OCI-LY7 (cell line): ENCODE results near the gene TBCCD1. TPM values are rescaled to one million over a fixed set of nuclear protein-coding genes. Genes with fewer than 3 reads are reported as not detected.
A peak's percentile ranks its signal among the peaks of the same experiment; 100 is the strongest.
"Not testable (repeated sequence)": the region's sequence is repeated elsewhere in the genome, so short reads cannot be mapped to it uniquely, and the experiment has no call there.

Experiments used
- BruUV-seq: library from RNA; stranded (reverse); fragments of 400-500 nt; replicated peaks from 2 replicates; lab custom pipeline; 2021; lab: Mats Ljungman, UMichigan
- CTCF ChIA-PET: fragments of 300-600 bp; sonication (Branson Sonifier 250); formaldehyde crosslinking; loops from one replicate; lab custom pipeline; 2022; ENCODE audit warnings: antibody characterized with exemption; ENCODE audit not compliant: unreplicated experiment; lab: Charles Lee
- POLR2A ChIA-PET: fragments of 300-600 bp; sonication (Branson Sonifier 250); formaldehyde crosslinking; loops from one replicate; lab custom pipeline; 2022; ENCODE audit warnings: antibody characterized with exemption; lab: Charles Lee
- DNase-seq: peaks from one replicate; pipeline ENCODE4 v3.0.0-alpha.2; 2015; ENCODE audit warnings: low spot score
- H2AFZ ChIP-seq: fragments of 200-600 bp; sonication (generic), shearing (Covaris generic); 2 replicates; pipeline ENCODE4 v1.6.1; 2014; ENCODE audit warnings: mild to moderate bottlenecking, antibody characterized with exemption, low read length, moderate library complexity
- H3K27ac ChIP-seq: fragments of 200-600 bp; sonication (generic); 2 replicates; pipeline ENCODE4 v1.5.1; 2014; ENCODE audit warnings: mixed run types, low read depth, mild to moderate bottlenecking, moderate library complexity, low read length, inconsistent platforms; ENCODE audit not compliant: poor library complexity, severe bottlenecking
- H3K36me3 ChIP-seq: fragments of 200-600 bp; sonication (generic); 2 replicates; pipeline ENCODE4 v1.6.1; 2014; ENCODE audit warnings: mild to moderate bottlenecking, antibody characterized with exemption, low read length, moderate library complexity, mixed read lengths; ENCODE audit not compliant: insufficient read depth
- H3K4me1 ChIP-seq: fragments of 200-600 bp; sonication (generic); 2 replicates; pipeline ENCODE4 v1.5.1; 2014; ENCODE audit warnings: mild to moderate bottlenecking, low read length; ENCODE audit not compliant: insufficient read depth, poor library complexity, severe bottlenecking
- H3K4me2 ChIP-seq: fragments of 200-600 bp; sonication (generic); 2 replicates; pipeline ENCODE4 v1.6.1; 2014; ENCODE audit warnings: mild to moderate bottlenecking, low read length
- H3K4me3 ChIP-seq: fragments of 200-600 bp; sonication (generic); 2 replicates; pipeline ENCODE4 v1.5.1; 2014; ENCODE audit warnings: mild to moderate bottlenecking, low read depth, low read length; ENCODE audit not compliant: poor library complexity, severe bottlenecking
- H3K79me2 ChIP-seq: fragments of 200-600 bp; sonication (generic); 2 replicates; pipeline ENCODE4 v1.6.1; 2016; ENCODE audit warnings: low read depth, mild to moderate bottlenecking, low read length, moderate library complexity, mixed read lengths; ENCODE audit not compliant: insufficient read depth
- H3K9me2 ChIP-seq: fragments of 200-600 bp; sonication (generic); 2 replicates; pipeline ENCODE4 v1.6.1; 2016; ENCODE audit warnings: mild to moderate bottlenecking, low read length, mixed read lengths; ENCODE audit not compliant: insufficient read depth
- H3K9me3 ChIP-seq: fragments of 200-600 bp; sonication (generic); 2 replicates; pipeline ENCODE4 v1.6.1; 2014; ENCODE audit warnings: mild to moderate bottlenecking, mixed run types, low read length, mixed read lengths
- H4K20me1 ChIP-seq: fragments of 200-600 bp; sonication (generic); 2 replicates; pipeline ENCODE4 v1.6.1; 2014; ENCODE audit warnings: mild to moderate bottlenecking, antibody characterized with exemption, low read length, moderate library complexity, mixed read lengths; ENCODE audit not compliant: insufficient read depth
- EZH2phosphoT487 ChIP-seq: fragments of 200-600 bp; sonication (generic); IDR thresholded peaks from 2 replicates; pipeline ENCODE4 v1.6.1; 2018; ENCODE audit warnings: low read depth, borderline replicate concordance, mild to moderate bottlenecking, mixed run types, antibody characterized with exemption, low read length, moderate library complexity, mixed read lengths
- intact Hi-C: fragments of 100-400 bp; cut with micrococcal nuclease; formaldehyde crosslinking; loops from one replicate; pipeline ENCODE4 v1.10.0; 2022; ENCODE audit not compliant: unreplicated experiment
- total RNA-seq, 2 experiments: library from RNA; depleted of rRNA in 1 of 2; stranded (reverse); fragments of >200 nt in 1 of 2; shearing (Covaris generic) in 1 of 2; gene quantifications; 2 replicates each; pipeline ENCODE4 v1.2.3, GENCODE V29; 2014 to 2022
- TF ChIP-seq, protein P1 (sequence below): fragments of 200-600 bp; sonication (generic); conservative IDR thresholded peaks from 2 replicates; pipeline ENCODE4 v1.5.1; 2014; ENCODE audit warnings: mild to moderate bottlenecking, antibody characterized with exemption, low read length, moderate library complexity, mixed read lengths

TBCCD1 gene
- total RNA-seq, 2 experiments from 2014 or later = 21.9 to 27.0 TPM

DNA sequence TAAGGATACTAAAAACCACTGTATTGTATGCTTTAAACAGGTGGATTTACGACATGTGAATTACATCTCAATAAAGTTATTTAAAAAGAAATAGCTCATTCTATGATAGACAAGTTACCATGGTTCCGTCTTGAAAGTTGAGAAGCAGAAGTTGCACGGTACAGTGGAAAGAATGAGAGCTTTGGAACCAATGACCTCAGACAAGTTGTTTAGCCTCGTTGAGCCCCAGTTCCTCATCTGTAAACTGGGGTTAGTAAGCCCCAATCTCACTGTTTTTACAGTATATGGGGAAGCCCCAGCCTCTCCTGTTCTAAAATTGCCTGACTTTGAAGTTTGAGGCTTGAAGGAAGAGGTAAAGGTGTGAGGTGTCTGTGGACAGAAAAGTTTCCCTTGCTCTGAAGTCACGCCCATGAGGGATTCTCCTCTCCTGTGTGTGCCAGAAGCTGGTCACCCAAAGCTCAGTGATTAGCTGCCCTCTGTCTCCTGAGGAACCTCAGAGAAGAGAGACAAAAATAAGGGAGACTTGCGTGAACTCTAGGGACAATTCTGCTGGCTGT lies 32.9 kb downstream of the TBCCD1 start:
- DNase-seq = peak; percentile 81
- H4K20me1 ChIP-seq = no peaks in the 10 kb centered on the region
- H3K36me3 ChIP-seq = no peaks in the 10 kb centered on the region
- no peak for TF ChIP-seq EZH2phosphoT487
- ChIA-PET CTCF (interaction anchor here (0.6 to 1.3 kb wide), 4 partner anchors 17 to 310 kb away, joined by 3 to 5 read pairs (median 4); partner anchors contain the start of gene TBCCD1), POLR2A (interaction anchor here (0.7 to 4.7 kb wide), 13 partner anchors 7 to 526 kb away, joined by 3 to 38 read pairs (median 4); partner anchors contain the start of genes DNAJB11, EIF4A2 and TBCCD1)
- BruUV-seq = no TSS peak
- H3K9me2 ChIP-seq = no peaks in the 10 kb centered on the region
- H3K79me2 ChIP-seq = no peaks in the 10 kb centered on the region
- H3K9me3 ChIP-seq = no peaks in the 10 kb centered on the region
- peak overlapping the region; percentile 64 for H3K4me2 ChIP-seq
- peak overlapping the region; percentile 95 for H2AFZ ChIP-seq
- peaks cover 58% of the 10 kb centered on the region for H3K4me1 ChIP-seq
- intact Hi-C loops = loop anchor here (5.0 to 10.0 kb wide), 2 partner anchors 379 to 597 kb away; partner anchors contain the start of gene TRA2B
- peak overlapping the region; percentile 20 for H3K4me3 ChIP-seq
- H3K27ac ChIP-seq = peak overlapping the region; percentile 76

DNA sequence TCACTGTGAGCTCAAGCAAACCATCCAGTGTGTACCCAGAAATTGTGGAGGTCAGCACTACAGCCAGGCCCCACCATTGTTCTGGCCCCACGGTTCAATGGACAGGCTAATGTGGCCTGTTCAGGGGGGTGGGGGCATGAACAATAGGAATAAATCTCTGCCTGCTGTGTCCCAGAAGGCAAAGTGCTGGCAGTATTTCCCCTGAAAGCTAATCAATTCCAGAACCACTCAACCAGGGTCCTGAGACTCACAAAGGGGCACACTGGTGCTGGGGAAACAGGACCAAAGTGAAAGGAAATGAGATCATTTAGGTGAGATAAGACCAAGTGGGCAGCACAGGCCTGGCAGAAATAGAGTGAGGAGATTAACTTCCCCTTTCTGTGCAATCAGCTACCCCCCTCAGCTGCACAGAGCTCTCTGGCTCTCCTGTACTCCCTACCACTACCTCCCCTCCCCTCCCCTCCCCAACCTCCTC lies 34.5 kb downstream of the TBCCD1 start:
- DNase-seq = peak; percentile 87
- POLR2A ChIA-PET = interaction anchor here (0.6 to 4.7 kb wide), 8 partner anchors 14 to 589 kb away, joined by 3 to 38 read pairs (median 4); partner anchors contain the start of genes DNAJB11 and TBCCD1

DNA sequence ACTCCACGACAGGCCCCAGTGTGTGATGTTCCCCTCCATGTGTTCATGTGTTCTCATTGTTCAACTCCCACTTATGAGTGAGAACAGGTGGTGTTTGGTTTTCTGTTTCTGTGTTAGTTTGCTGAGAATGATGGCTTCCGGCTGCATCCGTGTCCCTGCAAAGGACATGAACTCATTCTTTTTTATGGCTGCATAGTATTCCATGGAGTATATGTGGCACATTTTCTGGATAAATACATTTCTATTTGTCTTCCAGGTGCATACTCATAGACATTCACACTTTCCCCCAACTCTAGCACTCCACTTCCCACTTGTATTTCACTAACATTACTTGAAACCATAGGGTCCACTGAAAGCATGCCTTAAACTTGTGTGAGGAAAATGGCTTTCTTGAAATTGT lies 35.4 kb downstream of the TBCCD1 start:
- peaks cover 63% of the 10 kb centered on the region for H3K4me1 ChIP-seq
- intact Hi-C loops = loop anchor here (5.0 to 10.0 kb wide), 2 partner anchors 377 to 594 kb away; partner anchors contain the start of gene TRA2B

More for the DNA sequence above, 34.5 kb downstream of the TBCCD1 start:
- H3K36me3 ChIP-seq = no peaks in the 10 kb centered on the region; the same call in 1 of the 2 replicates
- H4K20me1 ChIP-seq = no peaks in the 10 kb centered on the region
- no peak for TF ChIP-seq EZH2phosphoT487
- TF ChIP-seq, protein P1, sequence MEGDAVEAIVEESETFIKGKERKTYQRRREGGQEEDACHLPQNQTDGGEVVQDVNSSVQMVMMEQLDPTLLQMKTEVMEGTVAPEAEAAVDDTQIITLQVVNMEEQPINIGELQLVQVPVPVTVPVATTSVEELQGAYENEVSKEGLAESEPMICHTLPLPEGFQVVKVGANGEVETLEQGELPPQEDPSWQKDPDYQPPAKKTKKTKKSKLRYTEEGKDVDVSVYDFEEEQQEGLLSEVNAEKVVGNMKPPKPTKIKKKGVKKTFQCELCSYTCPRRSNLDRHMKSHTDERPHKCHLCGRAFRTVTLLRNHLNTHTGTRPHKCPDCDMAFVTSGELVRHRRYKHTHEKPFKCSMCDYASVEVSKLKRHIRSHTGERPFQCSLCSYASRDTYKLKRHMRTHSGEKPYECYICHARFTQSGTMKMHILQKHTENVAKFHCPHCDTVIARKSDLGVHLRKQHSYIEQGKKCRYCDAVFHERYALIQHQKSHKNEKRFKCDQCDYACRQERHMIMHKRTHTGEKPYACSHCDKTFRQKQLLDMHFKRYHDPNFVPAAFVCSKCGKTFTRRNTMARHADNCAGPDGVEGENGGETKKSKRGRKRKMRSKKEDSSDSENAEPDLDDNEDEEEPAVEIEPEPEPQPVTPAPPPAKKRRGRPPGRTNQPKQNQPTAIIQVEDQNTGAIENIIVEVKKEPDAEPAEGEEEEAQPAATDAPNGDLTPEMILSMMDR = no peak
- BruUV-seq = no TSS peak
- peak overlapping the region; percentile 74; the same call in 1 of the 2 replicates for H2AFZ ChIP-seq
- peak overlapping the region; percentile 67 for H3K4me2 ChIP-seq
- H3K4me3 ChIP-seq = peak overlapping the region; percentile 17
- H3K4me1 ChIP-seq = peaks cover 63% of the 10 kb centered on the region
- H3K79me2 ChIP-seq = no peaks in the 10 kb centered on the region
- intact Hi-C loops = loop anchor here (5.0 to 10.0 kb wide), 2 partner anchors 378 to 595 kb away; partner anchors contain the start of gene TRA2B
- H3K9me3 ChIP-seq = no peaks in the 10 kb centered on the region
- peak overlapping the region; percentile 76 for H3K27ac ChIP-seq
- CTCF ChIA-PET = interaction anchor here (0.5 to 1.6 kb wide), 4 partner anchors 8 to 278 kb away, joined by 3 to 6 read pairs (median 4); no protein-coding TSS in a partner anchor
- no peaks in the 10 kb centered on the region for H3K9me2 ChIP-seq

More for the DNA sequence above, 35.4 kb downstream of the TBCCD1 start:
- ChIA-PET CTCF (interaction anchor here (1.6 kb wide), 1 partner anchor 14 kb away, joined by 6 read pairs; no protein-coding TSS in a partner anchor), POLR2A (interaction anchor here (1.5 to 4.7 kb wide), 2 partner anchors 13 to 24 kb away, joined by 3 to 38 read pairs; no protein-coding TSS in a partner anchor)
- not testable (repeated sequence) for H2AFZ ChIP-seq, H3K4me3 ChIP-seq, H3K79me2 ChIP-seq, DNase-seq, BruUV-seq, H3K9me2 ChIP-seq, H4K20me1 ChIP-seq, H3K36me3 ChIP-seq, H3K9me3 ChIP-seq
- peak overlapping the region; percentile 76 for H3K27ac ChIP-seq
- H3K4me2 ChIP-seq = peak overlapping the region; percentile 67; the same call in 1 of the 2 replicates
